Lung microvascular endothelial cell (primary cell): Measurements from ENCODE around the gene AFF3. TPM values are rescaled to one million over a fixed set of nuclear protein-coding genes. Genes with fewer than 3 reads are reported as not detected.
"Not testable (repeated sequence)": the region's sequence is repeated elsewhere in the genome, so short reads cannot be mapped to it uniquely, and the experiment has no call there.

Experiments
- DNase-seq, 2 donors: peaks; one replicate each; pipeline versions ENCODE4 v3.0.0 to v3.0.0-alpha.2; 2010; ENCODE audit warnings: low read depth in 2 of 2
- total RNA-seq: library from RNA; depleted of rRNA; stranded (reverse); fragments of >200 nt; gene quantifications from 2 replicates; pipeline ENCODE4 v1.2.1, GENCODE V29; 2014

The AFF3 gene
- total RNA-seq, 1 donor from 2014 or later, result under 0.01 TPM

DNA sequence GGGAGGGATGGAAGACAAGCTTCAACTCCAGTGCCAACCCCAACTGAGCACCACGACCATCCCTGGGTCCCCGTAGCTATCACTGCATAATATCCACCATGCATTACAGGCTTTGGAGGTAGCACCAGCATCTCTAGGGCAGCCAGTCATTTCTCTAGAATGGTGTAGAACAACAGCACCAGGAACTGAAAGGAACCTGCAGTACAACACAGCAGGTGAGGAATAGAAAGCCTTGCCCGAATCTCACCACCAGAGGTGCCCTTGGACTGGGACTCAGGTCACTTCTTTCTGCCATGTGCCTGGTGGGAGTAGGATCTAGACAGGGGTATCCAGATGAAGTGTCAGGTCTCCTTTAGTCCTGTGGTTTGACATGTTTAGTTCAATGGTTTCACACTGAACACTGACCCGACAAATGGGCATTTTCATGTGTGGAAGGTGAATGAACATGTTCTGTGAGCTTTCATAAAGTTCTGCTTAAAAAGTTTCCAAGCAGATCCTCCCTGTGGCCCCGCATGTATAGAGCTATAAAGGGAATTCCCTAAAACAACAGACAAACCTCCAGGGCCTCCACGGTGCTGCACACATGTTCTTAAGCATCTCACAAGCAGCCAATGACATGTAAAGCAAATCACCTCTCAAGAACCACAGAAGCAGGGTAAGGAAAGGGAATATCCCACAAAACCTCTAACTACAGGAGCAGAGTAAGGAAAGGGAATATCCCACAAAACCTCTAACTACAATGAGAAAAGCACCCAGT, 208.3 kb downstream of the AFF3 start:
- no peak for DNase-seq

DNA sequence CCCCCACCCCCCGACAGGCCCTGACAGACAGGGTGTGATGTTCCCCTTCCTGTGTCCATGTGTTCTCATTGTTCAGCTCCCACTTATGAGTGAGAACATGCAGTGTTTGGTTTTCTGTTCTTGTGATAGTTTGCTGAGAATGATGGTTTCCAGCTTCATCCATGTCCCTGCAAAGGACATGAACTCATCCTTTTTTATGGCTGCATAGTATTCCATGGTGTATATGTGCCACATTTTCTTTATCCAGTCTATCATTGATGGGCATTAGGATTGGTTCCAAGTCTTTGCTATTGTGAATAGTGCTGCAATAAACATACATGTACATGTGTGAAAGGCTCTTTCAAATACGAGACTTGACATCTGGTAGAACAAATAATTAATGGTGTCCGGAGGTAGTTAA, 208.9 kb downstream of the AFF3 start:
- DNase-seq, result not testable (repeated sequence)

DNA sequence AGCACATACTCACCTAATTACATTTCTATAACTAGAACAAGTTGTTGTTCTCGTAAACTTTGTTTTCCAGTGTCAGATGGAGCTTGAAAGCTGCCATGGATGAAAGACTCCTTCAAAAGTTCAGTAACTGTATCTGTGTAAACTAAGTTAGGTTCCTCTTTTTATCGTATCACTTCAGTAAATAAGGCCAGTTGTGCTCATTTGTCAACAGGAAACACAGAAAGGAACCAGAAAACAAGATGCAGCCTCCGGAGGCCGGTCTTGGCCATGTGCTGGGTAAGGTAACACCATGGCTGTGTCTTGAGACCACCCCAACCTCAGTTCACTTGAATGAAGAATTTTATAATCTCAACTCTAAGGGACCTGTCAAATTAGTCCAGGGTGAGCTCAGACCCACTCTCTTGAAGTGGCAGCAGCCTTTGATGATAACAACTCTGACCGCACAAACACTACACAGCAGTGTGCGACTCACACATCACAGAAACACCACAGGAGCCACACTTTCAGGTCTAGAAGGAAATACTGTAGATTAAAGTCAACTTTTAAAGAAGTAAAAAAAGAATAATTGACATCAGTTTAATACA, 213.8 kb downstream of the AFF3 start:
- DNase-seq, result no peak

DNA sequence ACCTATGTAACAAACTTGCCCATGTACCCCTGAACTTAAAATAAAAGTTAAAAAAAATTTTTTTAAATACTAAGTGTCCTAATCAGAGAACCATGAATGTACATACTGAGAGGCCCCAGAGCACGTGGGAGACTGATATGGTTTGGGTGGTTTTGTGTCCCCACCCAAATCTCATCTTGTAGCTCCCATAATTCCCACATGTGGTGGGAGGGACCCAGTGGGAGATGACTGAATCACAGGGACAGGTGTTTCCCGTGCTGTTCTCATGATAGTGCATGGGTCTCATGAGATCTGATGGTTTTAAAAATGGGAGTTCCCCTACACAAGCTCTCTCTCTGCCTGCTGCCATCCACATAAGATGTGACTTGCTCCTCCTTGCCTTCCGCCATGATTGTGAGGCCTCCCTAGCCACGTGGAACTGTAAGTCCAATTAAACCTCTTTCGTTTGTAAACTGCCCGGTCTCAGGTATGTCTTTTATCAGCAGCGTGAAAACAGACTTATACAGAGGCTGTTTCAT, 214.6 kb downstream of the AFF3 start:
- DNase-seq, result not testable (repeated sequence)

DNA sequence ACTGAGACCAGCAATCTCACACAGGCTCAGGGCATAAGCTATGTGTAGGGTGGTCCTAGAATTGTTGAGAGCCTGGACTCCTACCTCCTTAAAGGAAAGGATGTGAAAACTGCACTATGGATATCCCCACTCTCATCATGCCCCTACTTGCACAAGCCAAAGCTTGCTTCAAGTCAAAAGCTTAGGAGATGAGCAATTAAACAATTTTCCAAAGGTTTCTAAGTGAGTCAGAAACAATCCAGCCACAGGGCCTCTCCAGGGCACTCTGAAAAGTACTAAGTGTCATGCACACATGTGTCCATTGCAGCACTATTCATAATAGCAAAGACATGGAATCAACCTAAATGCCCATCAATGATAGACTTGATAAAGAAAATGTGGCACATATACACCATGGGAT, 215.4 kb downstream of the AFF3 start:
- DNase-seq, result no peak

DNA sequence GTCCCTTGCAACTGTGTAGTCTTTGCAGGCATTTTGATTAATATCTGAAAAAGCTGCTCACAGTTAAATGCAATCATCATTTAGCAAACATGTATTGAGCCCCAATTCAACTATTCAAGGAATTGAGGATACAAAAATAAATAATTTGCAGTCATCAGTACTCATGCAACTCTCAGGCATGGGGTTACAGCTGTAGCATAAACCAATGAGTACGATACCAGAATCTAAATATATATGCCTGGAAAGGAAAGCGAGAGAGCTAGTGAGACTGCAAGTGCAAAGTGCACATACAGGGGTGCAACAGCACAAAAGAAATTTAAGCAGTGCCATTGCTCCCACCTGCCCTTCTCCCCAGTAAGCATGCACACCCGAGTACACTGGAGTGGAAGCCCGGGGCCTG, 216.4 kb downstream of the AFF3 start:
- no peak for DNase-seq

DNA sequence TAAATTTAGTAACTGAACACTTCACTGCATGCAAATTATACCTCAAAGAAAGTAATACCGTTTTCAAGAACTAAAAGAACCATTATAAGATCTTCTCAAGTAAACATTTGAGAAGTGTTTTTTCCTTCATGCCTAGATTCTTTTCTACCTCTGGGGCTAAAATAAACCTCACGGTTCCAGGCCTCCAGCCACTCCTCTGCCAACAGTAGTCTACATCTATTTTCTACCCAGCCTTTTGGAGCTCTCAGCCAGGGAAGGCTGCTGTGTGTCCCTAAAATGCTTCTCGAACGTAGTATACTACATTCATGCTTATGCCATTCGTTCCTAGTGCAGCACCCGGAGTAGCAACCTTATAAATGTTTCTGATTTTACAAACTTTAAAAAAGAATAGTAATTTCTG, 219.7 kb downstream of the AFF3 start:
- DNase-seq, result no peak

DNA sequence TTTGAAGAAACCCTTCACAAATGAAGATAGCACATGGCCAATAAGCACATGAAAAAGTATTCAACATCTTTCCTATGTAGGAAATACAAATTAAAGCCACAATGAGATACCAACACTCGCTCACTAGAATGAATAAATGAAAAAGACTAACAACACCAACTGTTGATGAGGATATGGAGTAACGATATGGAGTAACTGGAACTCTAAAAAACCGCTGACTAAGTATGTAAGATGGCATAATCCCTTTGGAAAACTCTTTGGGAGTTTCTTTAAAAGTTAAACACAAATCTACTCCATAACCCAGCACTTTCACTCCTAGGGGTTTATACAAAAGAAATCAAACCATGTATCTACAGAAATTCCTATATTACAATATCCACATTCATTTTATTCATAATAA, 220.5 kb downstream of the AFF3 start:
- no peak for DNase-seq

DNA sequence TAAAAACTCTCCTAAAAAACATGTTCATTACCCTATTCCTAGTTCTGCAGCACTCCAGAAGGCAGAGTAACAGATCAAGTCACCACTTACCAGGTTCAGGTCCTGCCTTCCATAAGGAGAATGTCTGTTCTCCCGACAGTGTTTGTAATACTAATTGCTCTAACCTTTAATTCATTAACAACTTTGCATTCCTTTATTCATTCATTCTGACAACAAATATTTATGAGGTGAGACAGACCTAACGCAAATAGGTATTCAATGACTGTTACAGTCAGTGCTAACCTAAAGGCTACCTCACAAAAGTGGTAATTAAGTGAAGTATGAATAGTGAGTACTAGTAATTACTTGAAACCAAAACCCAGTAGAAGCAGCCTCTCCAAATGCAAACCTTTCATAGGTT, 224.0 kb downstream of the AFF3 start:
- no peak for DNase-seq

DNA sequence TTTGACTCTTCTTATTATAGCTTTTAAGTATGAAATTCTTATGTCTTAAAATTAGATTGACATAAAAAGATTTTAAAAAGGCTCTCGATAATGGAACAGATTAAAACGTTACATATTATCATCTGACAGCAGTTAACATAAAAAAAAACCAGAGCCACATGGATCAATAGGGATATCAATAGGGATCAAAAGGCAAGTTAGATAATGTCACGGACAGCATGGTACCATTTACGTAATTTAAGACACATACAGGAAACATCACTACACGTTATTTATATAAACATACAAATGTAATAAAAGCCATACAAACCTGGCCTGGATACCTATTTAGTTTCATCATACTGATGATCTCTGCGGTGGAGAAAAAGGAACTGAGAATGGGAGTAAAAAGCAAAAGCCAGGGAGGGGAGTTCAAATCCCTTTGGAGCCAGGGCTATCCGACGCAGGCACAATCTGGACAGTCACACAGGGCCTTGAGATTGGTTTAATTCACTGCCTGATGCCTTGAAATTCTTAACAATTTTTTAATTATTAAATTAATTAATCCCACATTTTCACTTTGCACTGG, 227.2 kb downstream of the AFF3 start:
- no peak for DNase-seq

DNA sequence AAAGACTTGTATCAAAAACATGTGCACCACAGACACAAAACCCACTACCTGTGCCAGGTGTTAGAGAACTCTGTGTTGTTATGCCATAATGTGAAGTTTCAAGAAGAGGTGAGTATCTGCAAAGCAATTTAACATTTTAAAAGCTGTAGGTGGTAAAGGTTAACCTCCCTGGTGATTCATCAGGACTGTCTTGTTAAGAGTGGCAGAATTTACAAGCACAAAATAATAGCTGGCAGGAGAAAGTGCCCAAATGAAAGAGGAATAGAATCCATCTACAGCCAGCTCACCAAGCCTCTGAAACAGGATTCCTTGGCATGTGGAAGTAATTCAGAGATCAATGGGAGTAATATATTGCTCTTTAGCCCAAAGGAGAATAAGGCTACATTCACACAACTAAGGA, 230.7 kb downstream of the AFF3 start:
- DNase-seq, result no peak

DNA sequence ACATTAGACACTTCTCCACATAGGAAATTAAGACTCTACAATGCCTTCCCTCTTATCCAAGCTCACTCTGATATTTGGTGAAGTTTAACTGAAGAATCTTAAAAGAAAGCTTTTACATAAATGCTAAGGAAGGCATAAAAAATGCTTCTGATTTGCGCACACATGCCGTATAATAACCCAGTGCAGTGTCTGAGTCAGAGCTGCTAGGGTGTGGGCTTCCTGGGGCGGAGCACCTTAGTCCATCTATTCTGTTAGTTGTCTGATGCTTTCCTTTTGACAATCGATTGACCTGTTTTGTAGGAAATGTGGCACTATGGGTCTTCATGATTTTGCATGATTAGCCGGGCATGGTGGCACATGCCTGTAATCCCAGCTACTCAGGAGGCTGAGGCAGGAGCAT, 231.5 kb downstream of the AFF3 start:
- peak in 1 of 2 donors; percentile 50 for DNase-seq

DNA sequence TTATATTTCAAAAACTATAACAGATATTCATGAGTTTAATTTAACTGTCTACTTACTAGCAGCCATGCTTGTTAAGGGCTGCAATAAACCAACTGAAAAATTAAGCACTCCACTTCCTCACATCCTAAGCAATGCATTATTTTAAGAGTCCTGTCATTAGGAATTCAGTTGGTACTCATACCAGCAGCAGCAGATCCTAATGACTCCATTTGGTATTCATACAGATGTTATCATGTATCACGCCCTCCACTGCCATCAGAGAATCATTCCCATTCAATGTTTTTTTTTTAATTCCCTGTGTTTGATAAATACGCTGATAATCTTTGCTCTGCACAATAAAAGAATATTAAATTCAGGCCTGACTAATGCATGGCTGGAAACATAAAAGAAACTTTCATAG, 236.8 kb downstream of the AFF3 start:
- no peak for DNase-seq

DNA sequence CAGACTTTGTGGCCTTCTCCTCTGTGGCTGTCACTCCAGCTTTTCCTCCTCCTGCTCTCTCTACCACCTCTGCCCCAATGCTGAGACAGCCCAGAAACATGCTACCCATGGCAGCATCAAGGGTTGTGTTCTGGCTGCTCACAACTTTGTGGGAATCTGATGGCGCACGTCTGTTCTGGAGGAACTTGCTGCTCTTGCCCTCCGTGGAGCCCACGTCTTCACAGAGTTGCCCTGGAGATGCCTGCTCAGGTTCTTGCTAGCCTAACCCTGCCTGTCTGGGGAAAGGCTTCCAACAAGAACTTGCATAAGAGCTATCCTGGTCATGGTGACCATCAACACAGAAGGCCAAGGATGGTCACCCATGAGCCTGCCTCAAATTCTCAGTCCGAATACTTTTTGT, 237.4 kb downstream of the AFF3 start:
- DNase-seq, result no peak

DNA sequence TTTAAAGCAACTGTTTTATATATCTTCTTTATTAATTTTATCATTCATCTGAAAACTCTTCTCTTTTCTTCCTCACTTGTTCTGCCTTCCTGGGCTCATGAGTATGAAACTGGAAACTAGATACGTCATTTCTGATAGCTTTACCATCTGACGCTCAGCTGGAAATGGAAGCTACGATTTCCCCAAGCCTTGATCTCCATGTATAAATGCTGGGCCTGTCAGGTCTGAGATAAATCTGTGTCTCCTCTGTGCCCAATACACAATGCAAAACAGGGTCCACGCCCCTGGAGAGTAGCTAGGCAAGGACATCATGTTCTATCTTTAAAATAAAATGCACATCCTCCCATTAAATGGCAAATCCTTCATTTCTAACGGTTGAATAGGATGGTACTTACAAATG, 238.4 kb downstream of the AFF3 start:
- no peak for DNase-seq

DNA sequence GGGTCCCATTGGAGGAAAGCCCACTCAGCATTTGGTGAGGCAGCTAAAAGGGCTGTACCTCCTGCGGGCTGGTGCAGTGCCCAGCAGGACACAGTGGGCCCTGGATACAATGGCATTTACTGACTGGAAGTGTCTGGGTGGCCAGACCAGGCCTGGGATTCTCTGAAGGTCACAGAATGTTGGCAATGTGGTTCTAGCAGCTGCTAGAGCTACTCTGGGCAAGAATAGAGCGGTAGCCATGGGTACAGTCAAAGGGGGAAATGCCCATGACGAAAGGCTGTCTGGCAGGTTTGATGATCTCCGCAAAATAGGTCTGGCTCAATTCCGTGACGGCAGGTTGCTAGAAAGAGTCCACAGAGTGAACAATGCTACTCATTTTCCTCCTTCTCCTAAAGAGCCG, 241.8 kb downstream of the AFF3 start:
- DNase-seq, result no peak

DNA sequence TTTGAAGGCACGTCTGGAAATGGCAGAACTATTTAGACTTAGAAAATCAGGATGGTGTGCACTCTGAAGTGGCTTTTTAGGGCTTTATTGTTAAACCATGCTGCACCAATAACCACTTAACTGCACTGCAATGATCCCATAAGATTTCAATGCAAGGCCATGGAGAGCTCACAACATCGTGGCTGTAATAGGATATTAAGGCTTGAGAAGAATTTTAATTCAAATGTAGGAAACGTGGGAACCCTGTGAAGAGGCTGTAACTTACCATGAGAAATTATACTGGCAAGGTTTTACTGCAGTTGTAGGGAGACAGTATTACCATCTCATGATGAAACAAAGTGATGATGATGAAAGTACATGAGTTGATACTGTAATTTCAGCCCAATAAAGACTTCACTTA, 242.5 kb downstream of the AFF3 start:
- DNase-seq, result no peak

DNA sequence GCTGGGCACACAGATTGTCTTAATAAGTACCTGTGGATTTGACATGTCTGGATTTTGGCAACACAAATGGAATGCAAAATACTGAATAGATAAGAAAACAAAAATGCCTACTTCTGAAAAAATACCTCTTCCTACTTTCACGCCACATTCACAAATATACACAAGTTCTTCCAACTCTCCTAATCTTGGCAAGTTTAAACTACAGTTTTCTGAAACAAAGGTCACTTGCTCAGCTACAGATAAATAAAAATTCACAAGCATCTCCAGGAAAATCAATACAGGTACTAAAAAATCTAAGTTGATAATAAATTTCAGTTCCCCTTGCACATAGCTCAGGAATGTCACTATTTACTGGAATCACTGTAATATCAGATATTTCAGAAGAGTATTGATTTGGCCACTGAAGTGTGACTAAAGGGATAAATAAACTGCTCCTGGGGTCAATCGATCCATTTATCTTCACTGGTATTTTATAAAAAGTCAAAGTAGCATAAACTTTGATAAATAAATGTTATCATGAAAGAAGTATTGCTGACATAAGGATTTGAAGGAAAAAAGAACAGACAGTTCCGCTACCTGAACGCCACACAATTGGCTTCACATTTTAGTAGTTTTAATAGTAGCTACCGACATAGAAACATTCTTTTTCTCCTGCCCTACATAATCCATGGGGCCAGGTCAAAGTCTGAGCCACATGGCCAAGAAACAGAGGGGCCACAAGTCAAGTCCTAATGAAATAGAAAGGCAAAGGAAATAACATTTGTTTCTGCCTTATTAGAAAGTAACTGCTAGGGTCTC, 243.1 kb downstream of the AFF3 start:
- DNase-seq, result no peak

DNA sequence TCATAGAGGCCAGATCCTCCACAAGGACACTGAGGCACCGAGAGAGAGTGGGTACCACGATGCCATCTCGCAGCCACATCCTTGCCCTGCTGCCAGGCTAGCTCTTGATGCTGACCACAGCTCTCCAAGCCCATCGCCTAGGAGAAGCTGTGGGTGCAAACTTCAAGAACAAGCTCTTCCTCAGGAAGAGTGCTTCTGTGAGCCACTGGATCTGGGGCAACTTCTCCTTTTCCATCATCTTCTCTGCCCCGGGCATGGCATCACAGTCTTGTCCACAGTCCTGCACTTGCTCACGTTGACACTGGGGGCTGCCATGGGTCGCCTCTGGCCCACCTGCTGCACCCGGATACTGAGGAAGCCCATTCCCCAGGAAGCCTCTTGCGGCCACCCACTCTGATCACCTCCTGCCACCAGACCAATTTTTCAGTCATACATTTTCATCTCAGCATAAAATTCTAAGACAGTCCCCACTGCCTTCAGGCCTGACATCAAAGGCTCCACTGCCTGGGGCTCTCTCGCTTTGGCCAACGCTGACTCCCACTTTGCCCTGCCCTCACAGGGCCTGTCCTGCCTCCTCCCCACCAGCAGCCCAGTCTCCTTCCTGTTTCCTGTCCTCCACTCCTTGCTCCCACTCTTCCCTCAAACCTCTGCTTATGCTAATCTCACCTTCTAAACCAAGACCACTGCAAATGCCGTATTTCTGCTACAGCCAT, 243.9 kb downstream of the AFF3 start:
- DNase-seq, result no peak

DNA sequence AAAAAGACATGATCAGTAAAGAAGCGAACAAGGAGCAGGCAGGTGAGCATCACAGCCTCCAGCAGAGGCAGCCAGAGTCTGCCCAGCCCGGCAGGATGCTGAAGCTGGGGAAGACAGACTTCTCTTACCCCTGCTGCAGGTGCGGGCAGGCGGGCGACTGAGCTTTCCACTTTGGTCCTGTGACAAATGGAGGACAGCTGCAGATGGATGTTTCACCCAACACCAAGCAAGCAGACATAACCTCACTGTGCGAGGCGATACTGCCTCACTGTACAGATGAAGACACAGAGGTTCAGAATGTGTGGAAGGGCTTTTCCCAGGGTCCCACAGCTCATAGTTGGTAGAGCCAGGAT, 251.0 kb downstream of the AFF3 start:
- DNase-seq, result no peak

DNA sequence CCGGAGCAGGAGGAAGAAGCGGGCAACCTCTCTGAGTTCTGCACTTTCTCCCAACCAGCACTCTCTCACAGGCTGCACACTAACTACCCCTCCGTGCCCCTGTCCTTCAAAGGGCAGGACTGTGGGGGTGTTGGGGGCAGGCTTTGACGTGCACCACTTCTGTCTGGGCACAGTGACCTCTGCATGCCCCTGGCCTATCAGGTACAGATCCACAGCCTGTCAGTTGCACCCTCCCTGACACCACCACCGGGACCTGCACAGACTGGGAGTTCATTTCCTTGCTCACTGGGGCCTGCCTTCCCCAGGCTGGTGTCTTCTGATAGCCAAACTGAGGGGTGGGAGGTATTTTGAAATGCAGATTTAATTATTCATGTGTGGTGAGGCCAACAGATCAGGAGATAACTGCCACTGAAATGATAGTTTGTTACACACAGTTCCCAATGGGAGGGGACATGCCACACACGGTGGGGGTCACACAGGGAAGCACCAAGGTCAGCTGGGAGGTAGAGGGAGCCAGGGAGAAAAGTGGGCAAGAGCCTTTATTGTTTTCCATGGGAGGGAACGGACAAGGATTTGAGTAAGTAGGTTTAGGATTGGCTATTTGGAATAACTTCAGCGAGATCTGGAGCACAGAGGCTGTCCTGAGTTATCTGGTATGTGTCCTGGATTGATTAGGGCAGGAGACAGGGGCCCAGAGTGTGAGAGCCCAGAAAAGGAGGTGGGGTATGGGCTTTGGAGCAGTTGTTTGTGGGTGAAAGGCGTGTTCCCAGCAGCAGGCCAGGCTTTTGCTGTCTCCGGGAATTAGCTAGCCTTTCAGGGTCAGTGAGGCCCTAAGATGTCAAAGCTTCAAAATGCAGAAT, 251.6 kb downstream of the AFF3 start:
- DNase-seq, result no peak
